Body of pancreas (tissue), 4 donors: Measurements from ENCODE around the gene COTL1. TPM values are rescaled to one million over a fixed set of nuclear protein-coding genes. Genes with fewer than 3 reads are reported as not detected.

Experiments
- ATAC-seq: fragments of 150-250 bp; one replicate; pipeline ENCODE4 v1.9.1; 2016
- DNase-seq, 4 donors: peaks; one replicate each; pipeline ENCODE4 v3.0.0-alpha.2; 2019
- H3K27ac ChIP-seq, 4 donors: fragments of 200-600 bp; sonication (generic); 1 replicate in 3 of 4; 2 replicates in 1 of 4; pipeline versions ENCODE4 v1.5.1 to v1.6.1; 2016 to 2019; ENCODE audit warnings: mild to moderate bottlenecking in 1 of 4, mixed read lengths in 1 of 4, moderate library complexity in 1 of 4
- H3K27me3 ChIP-seq, 2 donors: fragments of 200-600 bp; sonication (generic); one replicate each; pipeline ENCODE4 v1.6.0; 2016; ENCODE audit warnings: mild to moderate bottlenecking in 1 of 2
- H3K36me3 ChIP-seq, 2 donors: fragments of 200-600 bp; sonication (generic); replicated peaks in 1 of 2; 2 replicates each; pipeline ENCODE4 v1.5.1; 2016; ENCODE audit warnings: low read depth in 2 of 2; ENCODE audit not compliant: insufficient read depth in 1 of 2
- H3K4me1 ChIP-seq: fragments of 200-600 bp; sonication (generic); one replicate; pipeline ENCODE4 v1.6.0; 2016
- H3K4me3 ChIP-seq, 2 donors: fragments of 200-600 bp; sonication (generic); 1 replicate in 1 of 2; 2 replicates in 1 of 2; pipeline ENCODE4 v1.5.1; 2016 to 2019
- H3K9me3 ChIP-seq, 3 donors: fragments of 200-600 bp; sonication (generic); 1 replicate in 2 of 3; 2 replicates in 1 of 3; pipeline ENCODE4 v1.5.1; 2016
- POLR2A ChIP-seq, 3 donors: fragments of 450-650 bp; IDR thresholded peaks; one replicate each; pipeline ENCODE4 v1.6.1; 2016; ENCODE audit warnings: antibody characterized with exemption in 3 of 3, mild to moderate bottlenecking in 2 of 3
- WGBS, 2 donors: methylation state at CpG; one replicate each; pipeline ENCODE4 v1.1.5; 2017; 5-methylcytosine and 5-hydroxymethylcytosine counted together
- intact Hi-C: fragments of 100-400 bp; cut with DNase I; formaldehyde crosslinking; loops from one replicate; pipeline ENCODE4 v1.15.1; 2023
- total RNA-seq, 2 donors: library from RNA; depleted of rRNA; stranded (reverse); fragments of >200 nt; gene quantifications; one replicate each; pipeline ENCODE4 v1.1.0, GENCODE V29; 2016
- TF ChIP-seq, protein P1 (sequence below), 7 experiments: fragments of 450-650 bp in 4 of 7; fragments of 200-600 bp in 3 of 7; sonication (generic) in 3 of 7; IDR thresholded peaks; one replicate each; pipeline ENCODE4 v1.5.1; 2016 to 2019; ENCODE audit warnings: antibody characterized with exemption in 7 of 7

Gene COTL1
- total RNA-seq, 2 donors from 2014 or later = 19.7 to 20.4 TPM

DNA sequence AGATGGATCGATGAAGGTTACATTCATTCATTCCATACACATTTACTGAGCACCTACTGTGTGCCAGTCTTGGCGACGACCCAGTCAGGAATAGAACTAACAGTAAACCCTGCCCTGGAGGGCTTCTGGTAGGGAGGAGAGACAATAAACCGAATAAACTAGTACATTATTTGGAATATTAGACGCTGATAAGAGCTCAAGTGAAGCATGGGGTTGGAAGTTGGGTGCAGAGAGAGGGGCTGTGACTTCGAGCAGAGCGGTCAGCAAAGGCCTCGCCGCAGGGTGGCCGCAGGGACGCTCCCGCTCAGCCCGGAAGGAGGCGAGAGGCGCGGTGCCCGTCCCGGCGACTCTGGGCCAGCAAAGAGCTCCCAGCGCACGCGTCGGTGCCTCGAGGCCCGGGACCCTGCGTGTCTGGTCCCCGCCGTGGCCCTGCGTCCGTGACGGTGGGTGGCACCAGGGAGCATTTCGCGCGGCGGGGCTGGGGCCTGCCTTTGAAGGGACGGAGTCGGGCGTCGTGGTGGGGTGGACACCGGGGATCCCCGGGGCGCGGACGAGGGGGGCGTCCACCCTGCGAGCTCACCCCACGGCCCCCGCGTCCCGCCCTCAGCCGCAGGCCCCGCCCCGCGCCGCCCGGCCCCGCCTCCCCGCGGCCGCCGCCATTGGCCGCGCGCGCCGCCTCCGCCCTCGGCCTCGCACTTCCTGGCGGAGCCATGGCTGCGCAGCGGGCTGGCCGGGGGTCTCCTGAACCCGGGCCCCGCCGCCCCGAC, 30.1 kb upstream of the COTL1 start, which contains the start of gene KLHL36:
KLHL36 (plus strand) TSS at position 684 of the 767 bp plus-strand sequence. CDS start 2,357 bp downstream, outside the sequence.
- Histone ChIP-seq H3K9me3 (no peaks in the 10 kb centered on the region), H3K4me3 (peak within 1 kb of the TSS; percentile 51 to 56), H3K4me1 (peaks cover 28% of the 10 kb centered on the region), H3K27me3 (no peaks in the 10 kb centered on the region), H3K27ac (peak within 1 kb of the TSS; percentile 55 to 82 (median 80)), H3K36me3 (no peaks in the 10 kb centered on the region)
- 6 to 26% methylated on average over 12 to 61 of the region's 77 CpGs for WGBS, 2 donors
- DNase-seq (peak; percentile 33 to 65 (median 49)), ATAC-seq (peak; percentile 80)
- TF ChIP-seq, protein P1, sequence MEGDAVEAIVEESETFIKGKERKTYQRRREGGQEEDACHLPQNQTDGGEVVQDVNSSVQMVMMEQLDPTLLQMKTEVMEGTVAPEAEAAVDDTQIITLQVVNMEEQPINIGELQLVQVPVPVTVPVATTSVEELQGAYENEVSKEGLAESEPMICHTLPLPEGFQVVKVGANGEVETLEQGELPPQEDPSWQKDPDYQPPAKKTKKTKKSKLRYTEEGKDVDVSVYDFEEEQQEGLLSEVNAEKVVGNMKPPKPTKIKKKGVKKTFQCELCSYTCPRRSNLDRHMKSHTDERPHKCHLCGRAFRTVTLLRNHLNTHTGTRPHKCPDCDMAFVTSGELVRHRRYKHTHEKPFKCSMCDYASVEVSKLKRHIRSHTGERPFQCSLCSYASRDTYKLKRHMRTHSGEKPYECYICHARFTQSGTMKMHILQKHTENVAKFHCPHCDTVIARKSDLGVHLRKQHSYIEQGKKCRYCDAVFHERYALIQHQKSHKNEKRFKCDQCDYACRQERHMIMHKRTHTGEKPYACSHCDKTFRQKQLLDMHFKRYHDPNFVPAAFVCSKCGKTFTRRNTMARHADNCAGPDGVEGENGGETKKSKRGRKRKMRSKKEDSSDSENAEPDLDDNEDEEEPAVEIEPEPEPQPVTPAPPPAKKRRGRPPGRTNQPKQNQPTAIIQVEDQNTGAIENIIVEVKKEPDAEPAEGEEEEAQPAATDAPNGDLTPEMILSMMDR (IDR thresholded peaks at IDR 0.05) = peak in 2 of 7 experiments; percentile 4 to 18
- TF ChIP-seq POLR2A (IDR thresholded peaks at IDR 0.05) = peak in 2 of 3 donors; percentile 26 to 27
- intact Hi-C loops = no loop called here

DNA sequence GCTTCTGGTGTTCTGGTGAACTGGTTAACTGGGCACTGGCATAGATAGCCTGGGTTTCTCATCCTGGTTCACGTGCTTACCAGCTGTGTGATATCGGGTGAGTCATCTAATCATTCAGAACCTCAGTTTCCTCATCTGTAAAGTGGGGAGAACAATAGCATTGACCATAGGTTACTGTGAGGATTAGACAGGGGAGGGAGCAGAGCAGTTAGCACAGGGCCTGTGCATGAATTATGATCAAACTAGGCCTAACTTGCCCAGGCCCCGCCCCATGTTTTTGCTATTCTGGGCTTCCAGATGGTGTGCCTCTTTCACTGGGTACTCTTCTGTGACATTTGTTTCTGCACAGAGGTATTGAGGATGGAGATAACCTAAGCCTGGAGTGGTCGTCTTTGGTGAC, 25.8 kb upstream of the COTL1 start:
- WGBS, 2 donors = 65 to 76% methylated on average over 3 to 4 of the region's 4 CpGs
- ATAC-seq (no peak), DNase-seq (no peak)
- peak overlapping the region in 3 of 4 donors; percentile 7 to 56 (median 26) for H3K27ac ChIP-seq
- intact Hi-C loops = no loop called here
- H3K4me3 ChIP-seq = no peak overlapping the region
- H3K4me1 ChIP-seq = peaks cover 26% of the 10 kb centered on the region
- H3K9me3 ChIP-seq = no peaks in the 10 kb centered on the region
- no peak for TF ChIP-seq POLR2A (IDR thresholded peaks at IDR 0.05)
- TF ChIP-seq, protein P1 (IDR thresholded peaks at IDR 0.05) = no peak
- no peaks in the 10 kb centered on the region for H3K36me3 ChIP-seq
- H3K27me3 ChIP-seq = no peaks in the 10 kb centered on the region

DNA sequence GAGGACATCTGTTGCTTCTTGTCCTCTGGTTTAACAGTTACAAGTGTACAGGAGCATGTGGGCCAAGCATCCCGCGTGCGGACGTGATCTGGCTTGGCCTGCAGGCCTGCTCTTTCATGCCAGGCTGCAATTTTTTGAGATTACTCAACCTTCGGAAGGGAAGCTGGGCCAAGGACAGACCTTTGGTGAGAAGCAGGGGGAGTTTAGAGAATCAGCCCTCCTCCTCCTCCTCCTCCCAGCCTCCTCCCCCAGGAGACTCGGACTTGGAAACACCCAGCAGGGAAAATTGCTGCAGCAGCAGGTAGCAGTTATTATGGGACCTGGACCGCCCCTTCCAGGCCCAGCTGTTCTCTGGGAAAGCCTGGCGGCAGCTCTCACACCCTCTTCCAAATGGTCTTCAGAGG, 25.3 kb upstream of the COTL1 start:
- Histone ChIP-seq H3K27me3 (no peaks in the 10 kb centered on the region), H3K36me3 (no peaks in the 10 kb centered on the region), H3K27ac (peak overlapping the region in 3 of 4 donors; percentile 7 to 56 (median 26)), H3K4me1 (peaks cover 26% of the 10 kb centered on the region), H3K9me3 (no peaks in the 10 kb centered on the region), H3K4me3 (no peak overlapping the region)
- intact Hi-C loops = no loop called here
- TF ChIP-seq POLR2A (IDR thresholded peaks at IDR 0.05) = no peak
- TF ChIP-seq, protein P1 (IDR thresholded peaks at IDR 0.05) = no peak
- WGBS, 2 donors = 45 to 51% methylated on average over 5 to 8 of the region's 8 CpGs
- ATAC-seq (peak; percentile 79), DNase-seq (peak; percentile 41 to 70 (median 61))

DNA sequence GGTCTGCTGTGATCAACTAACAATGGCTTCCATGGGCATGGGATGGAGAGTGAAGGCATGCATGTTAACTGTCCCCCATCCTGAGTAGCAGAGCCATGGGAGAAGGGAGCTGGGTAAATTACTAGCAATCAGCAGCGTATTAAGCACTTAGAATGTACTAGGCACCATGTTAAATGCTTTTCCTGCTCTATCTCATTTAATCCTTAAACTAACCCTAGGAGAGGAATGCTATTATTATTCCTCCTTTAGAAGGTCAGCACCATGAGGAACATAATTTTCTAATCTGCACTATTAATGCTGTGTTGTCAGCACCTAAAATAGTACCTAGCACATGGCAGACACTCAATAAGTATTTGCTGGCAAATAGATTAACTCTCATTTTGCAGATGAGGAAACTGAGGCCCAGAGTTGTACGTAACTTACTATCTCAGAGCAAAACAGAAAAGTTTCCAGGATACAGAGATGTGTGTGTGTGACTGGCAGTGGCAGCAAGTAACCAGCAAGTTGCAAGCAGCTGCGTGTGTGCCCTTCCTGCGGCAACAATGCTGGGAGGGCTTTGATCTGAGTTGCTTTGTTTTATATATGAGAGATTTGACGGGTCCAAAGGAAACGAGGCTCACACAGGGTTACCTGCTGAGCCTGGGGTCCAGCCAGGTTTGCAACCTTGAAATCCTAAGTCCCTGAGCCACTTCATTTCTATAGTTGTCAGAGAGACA, 23.9 kb upstream of the COTL1 start:
- H3K4me1 ChIP-seq = peaks cover 20% of the 10 kb centered on the region
- H3K4me3 ChIP-seq = no peak overlapping the region
- H3K9me3 ChIP-seq = no peaks in the 10 kb centered on the region
- no peaks in the 10 kb centered on the region for H3K36me3 ChIP-seq
- 69 to 71% methylated on average over 6 of the region's 6 CpGs for WGBS, 2 donors
- intact Hi-C loops = no loop called here
- H3K27me3 ChIP-seq = no peaks in the 10 kb centered on the region
- DNase-seq = no peak
- no peak overlapping the region for H3K27ac ChIP-seq
- TF ChIP-seq POLR2A (IDR thresholded peaks at IDR 0.05) = no peak
- TF ChIP-seq, protein P1 (IDR thresholded peaks at IDR 0.05) = no peak
- no peak for ATAC-seq
